Esophagus muscularis mucosa (tissue), 4 donors: ENCODE data around the gene AATF. TPM values are rescaled to one million over a fixed set of nuclear protein-coding genes. Genes with fewer than 3 reads are reported as not detected.

ENCODE experiments used
- DNase-seq: peaks from one replicate; pipeline ENCODE4 v3.0.0-alpha.2; 2017; ENCODE audit errors: extremely low spot score
- H3K27ac ChIP-seq, 4 donors: fragments of 200-600 bp; sonication (generic); replicated peaks in 1 of 4; 1 replicate in 3 of 4; 2 replicates in 1 of 4; pipeline ENCODE4 v1.5.1; 2016 to 2019; ENCODE audit warnings: mild to moderate bottlenecking in 1 of 4
- H3K27me3 ChIP-seq, 4 donors: fragments of 200-600 bp; sonication (generic); one replicate each; pipeline versions ENCODE4 v1.5.1 to v1.6.0; 2016 to 2019
- H3K36me3 ChIP-seq, 4 donors: fragments of 200-600 bp; sonication (generic); one replicate each; pipeline ENCODE4 v1.5.1; 2016 to 2019
- H3K4me1 ChIP-seq, 4 donors: fragments of 200-600 bp; sonication (generic); one replicate each; pipeline ENCODE4 v1.5.1; 2016 to 2019
- H3K4me3 ChIP-seq, 4 donors: fragments of 200-600 bp; sonication (generic); 1 replicate in 2 of 4; 2 replicates in 2 of 4; pipeline ENCODE4 v1.5.1; 2016 to 2019; ENCODE audit warnings: mild to moderate bottlenecking in 4 of 4, moderate library complexity in 1 of 4
- H3K9me3 ChIP-seq, 4 donors: fragments of 200-600 bp; sonication (generic); 1 replicate in 3 of 4; 2 replicates in 1 of 4; pipeline ENCODE4 v1.5.1; 2016 to 2019
- EP300 ChIP-seq: sonication (generic); formaldehyde crosslinking; IDR thresholded peaks from one replicate; pipeline ENCODE4 v1.6.1; 2017; ENCODE audit warnings: antibody characterized with exemption
- POLR2A ChIP-seq: fragments of 450-650 bp; IDR thresholded peaks from one replicate; pipeline ENCODE4 v1.6.1; 2017; ENCODE audit warnings: antibody characterized with exemption, moderate library complexity, mild to moderate bottlenecking, low read depth
- POLR2AphosphoS5 ChIP-seq, 2 donors: sonication (generic); formaldehyde crosslinking; IDR thresholded peaks; one replicate each; pipeline ENCODE4 v1.6.1; 2017; ENCODE audit warnings: antibody characterized with exemption in 2 of 2
- WGBS: methylation state at CpG from one replicate; pipeline ENCODE4 v1.1.5; 2018; 5-methylcytosine and 5-hydroxymethylcytosine counted together
- intact Hi-C: fragments of 100-400 bp; cut with DNase I; formaldehyde crosslinking; loops from one replicate; pipeline ENCODE4 v1.15.1; 2023
- total RNA-seq, 4 donors: library from RNA; depleted of rRNA; stranded (reverse); fragments of >200 nt; gene quantifications; one replicate each; pipeline versions ENCODE4 v1.1.0 to v1.2.1, GENCODE V29; 2016
- TF ChIP-seq, protein P1 (sequence below), 3 experiments: fragments of 200-600 bp in 2 of 3; fragments of 450-650 bp in 1 of 3; sonication (generic) in 2 of 3; IDR thresholded peaks; one replicate each; pipeline ENCODE4 v1.5.1; 2017 to 2019; ENCODE audit warnings: antibody characterized with exemption in 3 of 3, mild to moderate bottlenecking in 2 of 3, moderate library complexity in 1 of 3

The AATF gene
- total RNA-seq, 4 donors from 2014 or later, result 37.8 to 55.7 (median 45.3) TPM

DNA sequence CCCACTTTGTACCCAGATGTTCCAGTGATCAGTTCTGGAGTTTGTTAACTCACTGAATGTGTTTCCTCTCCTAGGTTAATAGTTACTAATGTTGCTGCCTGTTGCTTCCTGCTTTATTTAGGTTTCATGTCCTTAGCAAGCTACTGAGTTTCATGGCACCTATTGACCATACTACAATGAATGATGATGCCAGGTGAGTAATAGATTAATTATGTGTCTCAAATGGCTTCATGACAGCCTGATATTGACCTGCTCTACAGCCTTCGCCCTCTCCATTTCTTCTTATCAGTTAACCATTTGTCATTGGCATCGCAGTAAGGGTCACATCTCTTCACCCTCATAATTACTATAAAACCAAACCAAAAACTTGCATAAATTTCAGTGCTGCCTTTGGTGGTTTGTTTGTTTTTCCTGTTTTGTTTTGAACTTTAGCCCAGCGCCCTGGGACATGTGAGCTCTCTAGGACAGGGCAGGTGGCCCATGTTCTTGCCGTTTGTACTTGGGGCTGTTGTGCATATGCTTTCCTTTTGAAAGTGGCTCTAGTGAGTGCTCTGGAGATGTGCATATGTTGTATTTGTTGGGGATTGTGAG, 82.8 kb downstream of the AATF start:
- no peak overlapping the region for H3K27ac ChIP-seq
- H3K4me1 ChIP-seq, result no peaks in the 10 kb centered on the region
- no peak overlapping the region for H3K4me3 ChIP-seq
- no peak for TF ChIP-seq POLR2AphosphoS5 (IDR thresholded peaks at IDR 0.05)
- TF ChIP-seq EP300, result no peak
- TF ChIP-seq, protein P1, sequence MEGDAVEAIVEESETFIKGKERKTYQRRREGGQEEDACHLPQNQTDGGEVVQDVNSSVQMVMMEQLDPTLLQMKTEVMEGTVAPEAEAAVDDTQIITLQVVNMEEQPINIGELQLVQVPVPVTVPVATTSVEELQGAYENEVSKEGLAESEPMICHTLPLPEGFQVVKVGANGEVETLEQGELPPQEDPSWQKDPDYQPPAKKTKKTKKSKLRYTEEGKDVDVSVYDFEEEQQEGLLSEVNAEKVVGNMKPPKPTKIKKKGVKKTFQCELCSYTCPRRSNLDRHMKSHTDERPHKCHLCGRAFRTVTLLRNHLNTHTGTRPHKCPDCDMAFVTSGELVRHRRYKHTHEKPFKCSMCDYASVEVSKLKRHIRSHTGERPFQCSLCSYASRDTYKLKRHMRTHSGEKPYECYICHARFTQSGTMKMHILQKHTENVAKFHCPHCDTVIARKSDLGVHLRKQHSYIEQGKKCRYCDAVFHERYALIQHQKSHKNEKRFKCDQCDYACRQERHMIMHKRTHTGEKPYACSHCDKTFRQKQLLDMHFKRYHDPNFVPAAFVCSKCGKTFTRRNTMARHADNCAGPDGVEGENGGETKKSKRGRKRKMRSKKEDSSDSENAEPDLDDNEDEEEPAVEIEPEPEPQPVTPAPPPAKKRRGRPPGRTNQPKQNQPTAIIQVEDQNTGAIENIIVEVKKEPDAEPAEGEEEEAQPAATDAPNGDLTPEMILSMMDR (IDR thresholded peaks at IDR 0.05), result no peak
- no peak for TF ChIP-seq POLR2A
- DNase-seq, result peak; percentile 47
- H3K36me3 ChIP-seq, result peaks cover 0 to 29% (median 8%) of the 10 kb centered on the region in 4 donors
- WGBS, result 89% methylated on average over 4 of the region's 4 CpGs
- no peaks in the 10 kb centered on the region for H3K9me3 ChIP-seq
- intact Hi-C loops, result no loop called here
- no peaks in the 10 kb centered on the region for H3K27me3 ChIP-seq

DNA sequence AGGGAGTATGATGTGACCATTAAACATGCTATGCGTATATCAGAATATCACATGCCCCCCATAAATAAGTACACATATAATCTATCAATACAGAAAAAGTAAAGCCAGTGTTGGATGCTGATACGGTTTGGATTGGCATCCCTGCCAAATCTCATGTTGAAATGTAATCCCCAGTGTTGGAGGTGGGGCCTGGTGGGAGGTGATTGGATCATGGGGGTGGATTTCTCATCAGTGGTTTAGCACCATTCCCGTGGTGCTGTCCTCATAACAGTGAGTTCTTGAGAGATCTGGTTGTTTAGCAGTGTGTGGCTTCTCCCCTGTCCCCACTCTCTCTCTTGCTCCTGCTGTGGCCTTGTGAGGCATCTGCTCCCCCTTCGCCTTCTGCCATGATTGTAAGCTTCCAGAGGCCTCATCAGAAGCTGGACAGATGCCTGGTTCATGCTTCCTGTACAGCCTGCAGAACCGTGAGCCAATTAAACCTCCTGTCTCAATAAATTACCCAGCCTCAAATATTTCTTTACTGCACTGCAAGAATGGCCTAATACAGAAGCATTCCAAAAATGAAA, 88.9 kb downstream of the AATF start:
- WGBS, result 87% methylated on average over 5 of the region's 5 CpGs
- TF ChIP-seq POLR2A (no peak), EP300 (no peak), POLR2AphosphoS5 (IDR thresholded peaks at IDR 0.05) (no peak)
- TF ChIP-seq, protein P1 (IDR thresholded peaks at IDR 0.05), result no peak
- H3K27ac ChIP-seq, result no peak overlapping the region
- H3K4me3 ChIP-seq, result no peak overlapping the region
- peaks cover 5 to 15% (median 6%) of the 10 kb centered on the region in 4 donors for H3K36me3 ChIP-seq
- intact Hi-C loops, result no loop called here
- DNase-seq, result peak; percentile 60
- H3K4me1 ChIP-seq, result no peaks in the 10 kb centered on the region
- H3K9me3 ChIP-seq, result no peaks in the 10 kb centered on the region
- H3K27me3 ChIP-seq, result no peaks in the 10 kb centered on the region

DNA sequence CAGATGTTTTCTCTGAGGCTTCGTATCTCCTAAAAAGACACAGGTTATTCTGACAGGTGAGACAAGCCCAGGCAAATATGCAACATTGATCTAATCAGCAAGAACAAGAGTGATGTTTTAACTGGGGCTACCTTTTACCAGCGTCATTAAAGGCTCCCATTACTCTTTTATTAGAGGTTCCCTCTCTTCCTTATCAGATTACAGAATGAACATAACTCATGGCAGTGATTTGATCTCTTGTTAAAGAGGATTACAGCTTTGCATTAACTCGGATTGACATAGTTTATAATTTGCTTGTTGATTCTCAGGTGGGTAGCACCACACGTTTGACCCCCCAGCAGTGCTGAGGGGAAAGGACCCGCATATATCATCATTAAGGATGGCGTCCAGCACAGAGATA, 90.5 kb downstream of the AATF start:
- H3K9me3 ChIP-seq, result no peaks in the 10 kb centered on the region
- no peaks in the 10 kb centered on the region for H3K27me3 ChIP-seq
- H3K4me3 ChIP-seq, result no peak overlapping the region
- 81% methylated on average over 6 of the region's 6 CpGs for WGBS
- H3K27ac ChIP-seq, result no peak overlapping the region
- DNase-seq, result peak; percentile 21
- TF ChIP-seq POLR2A, result no peak
- TF ChIP-seq, protein P1 (IDR thresholded peaks at IDR 0.05), result no peak
- intact Hi-C loops, result no loop called here
- H3K36me3 ChIP-seq, result peaks cover 5 to 20% (median 10%) of the 10 kb centered on the region in 4 donors
- H3K4me1 ChIP-seq, result no peaks in the 10 kb centered on the region

DNA sequence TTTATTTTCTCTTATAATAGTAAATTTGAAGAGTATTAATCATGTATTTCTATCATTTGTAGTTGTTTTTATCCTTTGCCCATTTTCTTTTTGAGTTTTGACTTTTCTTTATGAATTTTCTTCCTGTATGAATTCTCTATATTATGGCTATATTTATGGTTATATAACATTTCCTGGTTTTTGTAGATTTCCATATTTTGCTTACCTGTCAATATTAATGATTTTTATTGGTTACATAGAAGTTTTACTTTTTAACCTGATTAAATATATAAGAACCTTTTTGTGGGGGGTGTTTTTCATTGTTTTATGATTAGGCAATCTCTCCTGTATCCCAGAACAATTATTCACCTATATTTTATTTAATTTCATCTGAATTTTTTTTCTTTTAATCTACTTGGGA, 93.2 kb downstream of the AATF start:
- no peaks in the 10 kb centered on the region for H3K9me3 ChIP-seq
- no peak overlapping the region for H3K4me3 ChIP-seq
- no peaks in the 10 kb centered on the region for H3K4me1 ChIP-seq
- TF ChIP-seq, protein P1 (IDR thresholded peaks at IDR 0.05), result no peak
- no peak for TF ChIP-seq POLR2A
- TF ChIP-seq POLR2AphosphoS5 (IDR thresholded peaks at IDR 0.05), result no peak
- TF ChIP-seq EP300, result no peak
- no peak overlapping the region for H3K27ac ChIP-seq
- no peaks in the 10 kb centered on the region for H3K27me3 ChIP-seq
- peaks cover 5 to 32% (median 17%) of the 10 kb centered on the region in 4 donors for H3K36me3 ChIP-seq
- intact Hi-C loops, result no loop called here
- no peak for DNase-seq

DNA sequence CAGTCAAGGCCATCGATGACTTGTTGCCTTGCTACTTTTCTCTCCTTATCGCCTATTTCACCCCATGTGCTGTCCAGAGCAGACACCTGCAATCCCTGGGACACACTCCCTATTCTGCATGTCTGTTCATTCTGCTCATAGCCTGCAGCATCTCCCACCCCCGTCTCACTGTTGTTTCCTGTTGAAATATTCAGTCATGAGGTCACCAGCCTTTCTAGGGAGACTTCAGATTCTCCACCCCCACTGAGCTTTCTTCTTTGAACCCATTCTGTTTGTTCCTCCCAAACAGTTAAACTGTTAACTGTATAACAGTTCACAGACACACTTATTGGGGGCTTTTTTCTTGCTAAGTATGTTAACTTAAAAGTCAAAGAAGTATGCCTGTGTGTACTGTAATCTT, 94.4 kb downstream of the AATF start:
- Histone ChIP-seq H3K9me3 (no peaks in the 10 kb centered on the region), H3K27ac (no peak overlapping the region), H3K4me1 (no peaks in the 10 kb centered on the region), H3K27me3 (no peaks in the 10 kb centered on the region), H3K4me3 (no peak overlapping the region), H3K36me3 (peaks cover 0 to 19% (median 12%) of the 10 kb centered on the region in 4 donors)
- WGBS, result 84% methylated on average over 3 of the region's 3 CpGs
- no peak for DNase-seq
- TF ChIP-seq, protein P1 (IDR thresholded peaks at IDR 0.05), result no peak
- TF ChIP-seq EP300 (no peak), POLR2A (no peak), POLR2AphosphoS5 (IDR thresholded peaks at IDR 0.05) (no peak)
- intact Hi-C loops, result no loop called here
